Measurements from ENCODE around the gene MRPS6. TPM values are rescaled to one million over a fixed set of nuclear protein-coding genes. Genes with fewer than 3 reads are reported as not detected.

MRPS6 gene
- total and polyA plus RNA-seq, 2 donors from 2014 or later, result 52.3 to 270 TPM

GRCh38 chr21:34092262-34092921 lies 19.0 kb downstream of the MRPS6 start:
- FAIRE-seq (no peak), DNase-seq (peak in 2 of 5 donors; percentile 11 to 50)
- Histone ChIP-seq H3K9ac (ENCODE audit: low read length in 3 of 3) (no peak overlapping the region), H3K4me1 (ENCODE audit: control insufficient read depth in 2 of 3, insufficient read depth in 2 of 3, low read depth in 1 of 3, low read length in 3 of 3) (peaks cover 0 to 8% (median 7%) of the 10 kb centered on the region in 3 donors), H3K36me3 (ENCODE audit: control insufficient read depth in 2 of 3, insufficient read depth in 3 of 3, low read length in 3 of 3) (peaks cover 3 to 18% (median 10%) of the 10 kb centered on the region in 3 donors), H3K4me3 (ENCODE audit: low read length in 3 of 3) (no peak overlapping the region), H3K27me3 (ENCODE audit: control insufficient read depth, insufficient read depth, low read length) (no peaks in the 10 kb centered on the region), H3K9me3 (ENCODE audit: control insufficient read depth in 2 of 3, insufficient read depth in 1 of 3, low read length in 3 of 3) (no peaks in the 10 kb centered on the region), H3K27ac (ENCODE audit: low read depth in 2 of 2, low read length in 2 of 2) (peak overlapping the region in 1 of 2 donors; percentile 13)
- no peak for TF ChIP-seq CTCF (IDR thresholded peaks at IDR 0.05; ENCODE audit: borderline replicate concordance, extremely low read depth, insufficient read depth)
- intact Hi-C loops (cut with DNase I), result no loop called here

DNA sequence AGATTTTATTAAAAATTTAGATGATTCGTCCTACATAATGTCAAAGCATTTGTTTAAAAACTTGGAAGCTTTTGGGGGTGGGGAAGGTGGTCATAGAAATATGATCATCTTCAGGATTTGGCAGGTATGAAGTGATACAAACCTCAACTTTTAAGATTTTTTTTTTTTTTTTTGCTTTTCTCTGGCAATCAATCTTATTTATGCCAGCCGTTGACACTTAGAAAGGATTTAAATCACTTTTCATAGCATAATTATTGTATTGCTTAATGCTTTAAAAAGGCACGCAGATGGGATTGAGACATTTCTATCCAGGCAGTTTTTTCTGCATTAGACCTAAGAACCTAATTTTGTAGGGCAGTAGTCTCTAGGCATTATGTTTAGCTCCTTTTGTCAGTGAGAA lies 19.7 kb downstream of the MRPS6 start:
- intact Hi-C loops (cut with DNase I), result no loop called here
- no peak for TF ChIP-seq CTCF (IDR thresholded peaks at IDR 0.05; ENCODE audit: borderline replicate concordance, extremely low read depth, insufficient read depth)
- FAIRE-seq (no peak), DNase-seq (no peak)
- Histone ChIP-seq H3K36me3 (ENCODE audit: control insufficient read depth in 2 of 3, insufficient read depth in 3 of 3, low read length in 3 of 3) (peaks cover 3 to 18% (median 10%) of the 10 kb centered on the region in 3 donors), H3K27ac (ENCODE audit: low read depth in 2 of 2, low read length in 2 of 2) (no peak overlapping the region), H3K27me3 (ENCODE audit: control insufficient read depth, insufficient read depth, low read length) (no peaks in the 10 kb centered on the region), H3K4me3 (ENCODE audit: low read length in 3 of 3) (no peak overlapping the region), H3K9me3 (ENCODE audit: control insufficient read depth in 2 of 3, insufficient read depth in 1 of 3, low read length in 3 of 3) (no peaks in the 10 kb centered on the region), H3K9ac (ENCODE audit: low read length in 3 of 3) (no peak overlapping the region), H3K4me1 (ENCODE audit: control insufficient read depth in 2 of 3, insufficient read depth in 2 of 3, low read depth in 1 of 3, low read length in 3 of 3) (peaks cover 0 to 8% (median 7%) of the 10 kb centered on the region in 3 donors)

DNA sequence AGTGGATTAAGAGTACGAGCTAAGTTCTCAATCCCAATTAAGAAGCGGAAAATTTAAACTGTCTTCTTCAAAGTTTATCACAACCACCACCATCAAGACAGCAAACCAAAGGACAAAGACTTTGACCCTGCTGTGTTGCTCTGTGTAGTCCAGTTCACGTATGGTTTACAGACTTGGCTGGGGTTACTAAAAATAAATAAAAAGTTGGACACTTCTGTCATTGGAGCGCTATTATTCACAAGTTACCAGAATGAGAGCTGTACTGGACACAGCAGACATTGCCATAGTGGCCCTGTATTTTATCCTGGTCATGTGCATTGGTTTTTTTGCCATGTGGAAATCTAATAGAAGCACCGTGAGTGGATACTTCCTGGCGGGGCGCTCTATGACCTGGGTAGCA lies 21.6 kb downstream of the MRPS6 start:
- intact Hi-C loops (cut with DNase I), result no loop called here
- FAIRE-seq, result no peak
- H3K4me1 ChIP-seq (ENCODE audit: control insufficient read depth in 2 of 3, insufficient read depth in 2 of 3, low read depth in 1 of 3, low read length in 3 of 3), result peaks cover 0 to 9% (median 2%) of the 10 kb centered on the region in 3 donors

More for the DNA sequence above, 21.6 kb downstream of the MRPS6 start:
- Histone ChIP-seq H3K27me3 (ENCODE audit: control insufficient read depth, insufficient read depth, low read length) (no peaks in the 10 kb centered on the region), H3K36me3 (ENCODE audit: control insufficient read depth in 2 of 3, insufficient read depth in 3 of 3, low read length in 3 of 3) (peaks cover 5 to 18% (median 14%) of the 10 kb centered on the region in 3 donors), H3K27ac (ENCODE audit: low read depth in 2 of 2, low read length in 2 of 2) (no peak overlapping the region), H3K4me3 (ENCODE audit: low read length in 3 of 3) (no peak overlapping the region), H3K9ac (ENCODE audit: low read length in 3 of 3) (no peak overlapping the region), H3K9me3 (ENCODE audit: control insufficient read depth in 2 of 3, insufficient read depth in 1 of 3, low read length in 3 of 3) (no peaks in the 10 kb centered on the region)
- DNase-seq, result no peak
- TF ChIP-seq CTCF (IDR thresholded peaks at IDR 0.05; ENCODE audit: borderline replicate concordance, extremely low read depth, insufficient read depth), result no peak
